ENCODE data around the gene GJA3. TPM values are rescaled to one million over a fixed set of nuclear protein-coding genes. Genes with fewer than 3 reads are reported as not detected.

The GJA3 gene
- total RNA-seq, 4 donors from 2014 or later, result not detected

DNA sequence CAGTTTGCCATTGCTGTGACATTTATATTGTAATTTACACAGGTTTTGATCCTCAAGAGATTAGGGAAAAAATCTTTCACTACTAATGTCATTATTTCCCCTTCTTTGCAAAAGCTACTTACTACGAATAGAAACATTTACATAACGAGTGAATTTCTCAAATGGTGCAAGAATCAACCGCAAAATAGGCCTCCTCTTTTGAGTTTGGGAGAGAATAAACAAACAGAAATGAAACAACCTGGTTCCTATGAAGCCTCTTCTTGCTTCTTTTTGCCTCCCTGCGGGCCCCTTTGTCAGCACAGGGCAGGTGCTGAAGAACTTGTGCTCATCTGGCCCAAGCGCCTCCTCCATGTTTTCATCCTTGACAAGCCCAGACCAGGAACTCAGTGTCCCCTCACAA lies 10.1 kb upstream of the GJA3 start:
- TF ChIP-seq CTCF (IDR thresholded peaks at IDR 0.05; ENCODE audit: low read depth), result no peak

- TF ChIP-seq CTCF (IDR thresholded peaks at IDR 0.05; ENCODE audit: low read depth), result no peak
Observed at GRCh38 chr13:20168396-20168795, 7.5 kb upstream of the GJA3 start.

- TF ChIP-seq CTCF (IDR thresholded peaks at IDR 0.05; ENCODE audit: low read depth), result no peak
Observed at GRCh38 chr13:20165417-20166257, 4.8 kb upstream of the GJA3 start.

DNA sequence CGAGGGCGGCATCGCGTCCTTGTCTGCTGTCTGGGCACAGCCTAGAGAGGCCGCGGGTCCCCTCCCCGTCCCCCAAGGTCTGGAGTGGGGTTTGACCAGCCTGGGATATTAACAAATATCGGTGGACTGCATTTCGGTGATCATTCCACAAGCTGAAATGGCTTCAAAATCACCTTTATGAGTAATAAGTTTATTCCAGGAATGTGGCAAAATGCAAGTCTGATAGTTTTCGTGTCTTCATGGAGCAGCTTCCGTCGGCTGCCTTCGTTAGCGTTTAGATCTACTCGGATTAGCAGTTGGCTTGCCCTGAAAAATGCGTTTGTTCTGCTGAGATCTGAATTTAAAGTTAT lies 1.1 kb upstream of the GJA3 start:
- no peak for TF ChIP-seq CTCF (IDR thresholded peaks at IDR 0.05; ENCODE audit: low read depth)

GRCh38 chr13:20161275-20161950 lies 561 bp upstream of the GJA3 start:
- no peak for TF ChIP-seq CTCF (IDR thresholded peaks at IDR 0.05; ENCODE audit: low read depth)

DNA sequence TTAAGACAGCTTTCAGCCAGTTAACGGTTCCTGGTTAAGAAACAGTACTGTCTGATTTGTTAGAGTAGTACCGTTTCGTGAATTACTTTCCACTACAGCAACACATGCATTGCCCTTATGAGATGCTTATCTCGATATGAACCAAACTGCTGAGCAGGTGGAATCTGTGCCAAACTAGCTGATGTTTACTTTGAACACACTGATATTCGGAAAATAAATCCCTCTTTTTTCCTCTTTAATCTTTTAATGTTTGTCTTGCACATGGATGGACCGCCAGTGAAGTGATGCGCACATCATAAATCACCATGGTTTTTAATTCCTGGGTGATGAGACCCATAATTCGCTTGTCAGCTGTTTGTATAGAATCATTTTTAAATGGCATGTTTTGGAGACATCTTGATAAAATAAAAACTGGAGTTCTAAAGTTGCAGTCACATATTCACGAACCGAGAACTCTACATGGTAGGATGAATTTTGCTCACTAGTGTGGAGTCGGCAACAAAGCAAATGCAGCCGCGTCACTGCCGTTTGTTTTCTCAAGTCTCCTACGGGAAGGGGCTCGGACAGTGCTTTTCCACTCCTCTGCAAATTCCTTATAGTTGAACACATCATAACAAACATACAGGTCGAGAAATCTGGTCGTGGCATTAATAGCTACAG lies 1.1 kb downstream of the GJA3 start:
- TF ChIP-seq CTCF (IDR thresholded peaks at IDR 0.05; ENCODE audit: low read depth), result no peak

GRCh38 chr13:20157151-20157796 lies 3.6 kb downstream of the GJA3 start:
- TF ChIP-seq CTCF (IDR thresholded peaks at IDR 0.05; ENCODE audit: low read depth), result no peak

Measured in subcutaneous adipose tissue (tissue), 4 donors.